A549 (cell line): Measurements from ENCODE around the gene PKNOX1. TPM values are rescaled to one million over a fixed set of nuclear protein-coding genes. Genes with fewer than 3 reads are reported as not detected.

Experiments used
- ATAC-seq, 2 experiments: fragments of 200-7000 bp in 1 of 2; fragments of >200 bp in 1 of 2; cut with Nextera tagmentation in 1 of 2; cut with Tn5 transposase in 1 of 2; 3 replicates each; pipeline versions ENCODE4 v1.8.0 to v1.9.1; 2018 to 2020; ENCODE audit warnings: mild to moderate bottlenecking in 1 of 2, moderate library complexity in 1 of 2
- CTCF ChIA-PET: fragments of 300-600 bp; sonication (Branson Sonifier 250); formaldehyde crosslinking; extraction: SDS; loops from one replicate; lab custom pipeline; 2021; ENCODE audit warnings: antibody characterized with exemption, inconsistent platforms; lab: Yijun Ruan, JAX
- POLR2A ChIA-PET: fragments of 350-600 bp; formaldehyde crosslinking; extraction: SDS; loops from one replicate; lab custom pipeline; 2021; ENCODE audit warnings: antibody characterized with exemption, inconsistent platforms; lab: Yijun Ruan, JAX
- DNase-seq, 2 experiments: peaks; one replicate each; pipeline versions ENCODE4 v3.0.0 to v3.0.0-alpha.2; 2011 to 2016; ENCODE audit warnings: low read depth in 1 of 2, low spot score in 1 of 2
- FAIRE-seq: peaks from 2 replicates; lab custom pipeline; 2011; peaks lifted over from hg19 to GRCh38; lab: Jason Lieb, UNC
- H3K27ac ChIP-seq, 2 experiments: fragments of >200 bp; sonication (Bioruptor Twin); formaldehyde crosslinking; 3 replicates each; pipeline ENCODE4 v1.5.1; 2016 to 2017
- H3K4me1 ChIP-seq: fragments of >200 bp; sonication (Bioruptor Twin); formaldehyde crosslinking; 3 replicates; pipeline ENCODE4 v1.6.1; 2016
- H3K4me2 ChIP-seq: fragments of >200 bp; sonication (Bioruptor Twin); formaldehyde crosslinking; 3 replicates; pipeline ENCODE4 v1.6.1; 2016
- H3K4me3 ChIP-seq: fragments of >200 bp; sonication (Bioruptor Twin); formaldehyde crosslinking; 3 replicates; pipeline ENCODE4 v1.5.1; 2016
- H3K9me3 ChIP-seq: fragments of >200 bp; sonication (Bioruptor Twin); formaldehyde crosslinking; 3 replicates; pipeline ENCODE4 v1.6.1; 2016
- BHLHE40 ChIP-seq: IDR thresholded peaks from 2 replicates; pipeline ENCODE4 v1.6.1; 2012; ENCODE audit warnings: low read depth, low read length, inconsistent platforms
- CEBPB ChIP-seq, 2 experiments: fragments of >200 bp in 1 of 2; sonication (Bioruptor Twin) in 1 of 2; formaldehyde crosslinking in 1 of 2; IDR thresholded peaks; 2 replicates each; pipeline ENCODE4 v1.6.1; 2012 to 2016
- E2F6 ChIP-seq: IDR thresholded peaks from 2 replicates; pipeline ENCODE4 v1.6.1; 2012; ENCODE audit warnings: low read depth, borderline replicate concordance
- ESRRA ChIP-seq: fragments of 150-350 bp; IDR thresholded peaks from 2 replicates; pipeline ENCODE4 v1.6.1; 2014; ENCODE audit warnings: mild to moderate bottlenecking, low read length, borderline replicate concordance
- FOSB ChIP-seq: fragments of 250-450 bp; sonication (Bioruptor Pico); IDR thresholded peaks from 2 replicates; pipeline ENCODE4 v1.5.0; 2020; ENCODE audit warnings: mild to moderate bottlenecking, moderate library complexity
- FOSL2 ChIP-seq, 2 experiments: fragments of 450-650 bp in 1 of 2; fragments of >200 bp in 1 of 2; sonication (Bioruptor Twin) in 1 of 2; formaldehyde crosslinking; IDR thresholded peaks; 2 replicates each; pipeline versions ENCODE4 v1.5.0 to v1.6.1; 2016 to 2020; ENCODE audit warnings: mild to moderate bottlenecking in 1 of 2, moderate library complexity in 1 of 2
- FOXS1 ChIP-seq: fragments of 250-450 bp; sonication (Bioruptor Pico); IDR thresholded peaks from 2 replicates; pipeline ENCODE4 v1.5.0; 2020; ENCODE audit warnings: mild to moderate bottlenecking, moderate library complexity
- GATA3 ChIP-seq: IDR thresholded peaks from 2 replicates; pipeline ENCODE4 v1.6.1; 2012; ENCODE audit warnings: borderline replicate concordance
- HEYL ChIP-seq: fragments of 250-450 bp; sonication (Bioruptor Pico); IDR thresholded peaks from 2 replicates; pipeline ENCODE4 v1.8.0; 2021; ENCODE audit warnings: mild to moderate bottlenecking, moderate library complexity
- HOXA7 ChIP-seq: fragments of 250-450 bp; sonication (Bioruptor Pico); IDR thresholded peaks from 2 replicates; pipeline ENCODE4 v1.5.0; 2020; ENCODE audit warnings: mild to moderate bottlenecking, moderate library complexity
- JUNB ChIP-seq: fragments of >200 bp; sonication (Bioruptor Twin); formaldehyde crosslinking; IDR thresholded peaks from 2 replicates; pipeline ENCODE4 v1.6.1; 2016
- KDM5A ChIP-seq: fragments of 200-600 bp; sonication (generic); IDR thresholded peaks from 2 replicates; pipeline ENCODE4 v1.6.1; 2016; ENCODE audit warnings: antibody characterized with exemption, mild to moderate bottlenecking
- MAFK ChIP-seq: fragments of 450-650 bp; IDR thresholded peaks from 2 replicates; pipeline ENCODE4 v1.6.1; 2014; ENCODE audit not compliant: partially characterized antibody
- MAZ ChIP-seq: fragments of 150-350 bp; IDR thresholded peaks from 2 replicates; pipeline ENCODE4 v1.6.1; 2014; ENCODE audit warnings: antibody characterized with exemption, low read depth, low read length, borderline replicate concordance
- NPAS2 ChIP-seq: fragments of 250-450 bp; sonication (Bioruptor Pico); IDR thresholded peaks from 2 replicates; pipeline ENCODE4 v1.8.0; 2022; ENCODE audit warnings: mild to moderate bottlenecking, moderate library complexity, borderline replicate concordance
- POLR2A ChIP-seq: IDR thresholded peaks from 2 replicates; pipeline ENCODE4 v1.6.1; 2012; ENCODE audit warnings: mild to moderate bottlenecking, low read length
- RARB ChIP-seq: fragments of 250-450 bp; sonication (Bioruptor Pico); IDR thresholded peaks from 2 replicates; pipeline ENCODE4 v1.8.0; 2021; ENCODE audit warnings: mild to moderate bottlenecking, moderate library complexity
- RCOR1 ChIP-seq: fragments of 150-350 bp; IDR thresholded peaks from 2 replicates; pipeline ENCODE4 v1.6.1; 2014; ENCODE audit warnings: antibody characterized with exemption, low read length, low read depth
- RNF2 ChIP-seq: fragments of 200-600 bp; sonication (generic); IDR thresholded peaks from 2 replicates; pipeline ENCODE4 v1.6.1; 2016; ENCODE audit warnings: low read depth, mild to moderate bottlenecking, antibody characterized with exemption, moderate library complexity, borderline replicate concordance
- TFCP2L1 ChIP-seq: fragments of 250-450 bp; sonication (Bioruptor Pico); IDR thresholded peaks from 2 replicates; pipeline ENCODE4 v1.5.0; 2021; ENCODE audit warnings: mild to moderate bottlenecking
- ZFP36 ChIP-seq: fragments of 450-650 bp; IDR thresholded peaks from 2 replicates; pipeline ENCODE4 v1.6.1; 2014; ENCODE audit warnings: borderline replicate concordance; ENCODE audit not compliant: partially characterized antibody
- ZNF302 ChIP-seq: fragments of 250-450 bp; sonication (Bioruptor Pico); IDR thresholded peaks from 2 replicates; pipeline ENCODE4 v1.9.0; 2021; ENCODE audit warnings: inconsistent platforms, mild to moderate bottlenecking, moderate library complexity
- whole genome bisulfite sequencing: methylation state at CpG from one replicate; pipeline ENCODE4 v1.1.6; 2017; ENCODE audit errors: missing lambda C conversion rate; 5-methylcytosine and 5-hydroxymethylcytosine counted together
- polyA plus RNA-seq, 4 experiments: library from polyadenylated mRNA; depleted of rRNA in 3 of 4; stranded (reverse); fragments of >200 nt; fragmentation: RNase III in 1 of 4; extraction: RNeasy Plus Mini Kit Qiagen cat#74134 plus additional on column Dnase treatment in 1 of 4; gene quantifications; 2 replicates in 3 of 4; 3 replicates in 1 of 4; pipeline ENCODE4 v1.2.3, GENCODE V29; 2011 to 2017
- TF ChIP-seq, protein P1 (sequence below): fragments of >200 bp; sonication (Bioruptor Twin); formaldehyde crosslinking; IDR thresholded peaks from 3 replicates; pipeline ENCODE4 v1.5.1; 2016
- TF ChIP-seq, protein P2 (sequence below): fragments of >200 bp; sonication (Bioruptor Twin); formaldehyde crosslinking; IDR thresholded peaks from 2 replicates; pipeline ENCODE4 v1.6.1; 2016

The PKNOX1 gene
- polyA plus RNA-seq, 2 of the 4 experiments (the other 2 are of a cell fraction) = 3.9 to 16.3 TPM

- WGBS = 75% methylated on average over 10 of the region's 10 CpGs
- DNase-seq = no peak
- no peak for FAIRE-seq
- H3K4me1 ChIP-seq = peaks cover 9% of the 10 kb centered on the region; the same call in 2 of the 3 replicates
- POLR2A ChIA-PET = no interaction called here
- no peak overlapping the region for H3K27ac ChIP-seq
- peak in 1 of 2 experiments; percentile 39; a peak in 1 of 6 replicates for ATAC-seq
- CTCF ChIA-PET = interaction anchor here (1.1 to 1.3 kb wide), 2 partner anchors 7 to 11 kb away, joined by 3 read pairs; no protein-coding TSS in a partner anchor
- no peak for TF ChIP-seq E2F6
- TF ChIP-seq CEBPB (IDR thresholded peaks at IDR 0.05) = no peak
- TF ChIP-seq FOSB (CRISPR knock-in tag) = no peak
- TF ChIP-seq JUNB = no peak
- TF ChIP-seq RCOR1 = no peak
- no peak for TF ChIP-seq RNF2
- TF ChIP-seq POLR2A = no peak
- no peak for TF ChIP-seq FOXS1 (CRISPR knock-in tag)
- TF ChIP-seq MAFK = no peak
- no peak for TF ChIP-seq BHLHE40
- no peak for TF ChIP-seq ZNF302 (CRISPR knock-in tag)
- no peak for TF ChIP-seq NPAS2
- TF ChIP-seq, protein P1, sequence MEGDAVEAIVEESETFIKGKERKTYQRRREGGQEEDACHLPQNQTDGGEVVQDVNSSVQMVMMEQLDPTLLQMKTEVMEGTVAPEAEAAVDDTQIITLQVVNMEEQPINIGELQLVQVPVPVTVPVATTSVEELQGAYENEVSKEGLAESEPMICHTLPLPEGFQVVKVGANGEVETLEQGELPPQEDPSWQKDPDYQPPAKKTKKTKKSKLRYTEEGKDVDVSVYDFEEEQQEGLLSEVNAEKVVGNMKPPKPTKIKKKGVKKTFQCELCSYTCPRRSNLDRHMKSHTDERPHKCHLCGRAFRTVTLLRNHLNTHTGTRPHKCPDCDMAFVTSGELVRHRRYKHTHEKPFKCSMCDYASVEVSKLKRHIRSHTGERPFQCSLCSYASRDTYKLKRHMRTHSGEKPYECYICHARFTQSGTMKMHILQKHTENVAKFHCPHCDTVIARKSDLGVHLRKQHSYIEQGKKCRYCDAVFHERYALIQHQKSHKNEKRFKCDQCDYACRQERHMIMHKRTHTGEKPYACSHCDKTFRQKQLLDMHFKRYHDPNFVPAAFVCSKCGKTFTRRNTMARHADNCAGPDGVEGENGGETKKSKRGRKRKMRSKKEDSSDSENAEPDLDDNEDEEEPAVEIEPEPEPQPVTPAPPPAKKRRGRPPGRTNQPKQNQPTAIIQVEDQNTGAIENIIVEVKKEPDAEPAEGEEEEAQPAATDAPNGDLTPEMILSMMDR = no peak
- TF ChIP-seq TFCP2L1 (CRISPR knock-in tag) = no peak
- no peak for TF ChIP-seq ZFP36
- no peak for TF ChIP-seq HOXA7 (CRISPR knock-in tag)
- H3K4me3 ChIP-seq = no peak overlapping the region
- no peak overlapping the region for H3K4me2 ChIP-seq
- H3K9me3 ChIP-seq = no peaks in the 10 kb centered on the region
Measured at GRCh38 chr21:42980312-42981213, 6.2 kb downstream of the PKNOX1 start.

DNA sequence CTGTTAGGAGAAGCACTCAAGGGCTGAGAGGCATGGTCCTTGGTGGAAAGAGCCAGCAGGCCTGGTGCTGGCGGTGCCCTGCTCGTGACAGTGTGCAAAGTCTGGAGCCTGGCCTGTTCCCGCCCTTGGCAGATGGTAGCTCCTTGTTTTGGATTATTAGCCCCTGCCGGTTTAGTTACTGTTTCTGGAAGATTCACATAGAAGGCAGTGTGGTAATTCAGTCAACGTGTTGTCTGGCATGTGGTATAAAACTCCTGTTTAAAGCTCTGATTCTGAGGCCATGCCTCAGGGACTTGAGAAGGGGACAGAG lies 6.8 kb downstream of the PKNOX1 start:
- ATAC-seq (no peak), FAIRE-seq (no peak), DNase-seq (no peak)
- Histone ChIP-seq H3K27ac (no peak overlapping the region), H3K4me2 (no peak overlapping the region), H3K4me1 (peaks cover 9% of the 10 kb centered on the region), H3K9me3 (no peaks in the 10 kb centered on the region), H3K4me3 (no peak overlapping the region)
- TF ChIP-seq ZNF302 (CRISPR knock-in tag) = no peak
- 86% methylated on average over 5 of the region's 5 CpGs for WGBS
- ChIA-PET CTCF (interaction anchor here (1.1 kb wide), 1 partner anchor 11 kb away, joined by 3 read pairs; no protein-coding TSS in a partner anchor), POLR2A (no interaction called here)

DNA sequence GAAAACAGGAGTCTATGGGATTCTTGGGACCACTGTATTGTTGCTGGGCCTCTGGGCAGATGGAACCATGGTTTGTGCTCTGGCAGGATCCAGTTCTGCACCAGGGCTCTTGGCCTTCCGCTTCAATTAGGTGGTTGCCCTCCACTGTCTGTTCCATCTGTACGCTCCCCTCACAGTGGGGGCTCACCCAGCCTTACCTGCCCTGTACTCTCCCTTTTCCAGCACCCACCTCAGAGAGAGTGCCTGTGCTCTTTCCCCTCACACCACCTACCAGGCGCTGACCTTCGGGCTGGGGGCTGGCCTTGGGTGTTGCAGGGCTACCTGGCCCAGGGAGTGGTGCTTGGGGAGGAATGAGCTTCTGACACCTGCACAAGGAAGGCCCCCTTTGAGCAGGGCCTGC lies 7.5 kb downstream of the PKNOX1 start:
- no peaks in the 10 kb centered on the region for H3K9me3 ChIP-seq
- ChIA-PET POLR2A (no interaction called here), CTCF (no interaction called here)
- DNase-seq (no peak), ATAC-seq (no peak), FAIRE-seq (no peak)
- WGBS = 100% methylated on average over 4 of the region's 4 CpGs
- H3K4me3 ChIP-seq = no peak overlapping the region
- TF ChIP-seq GATA3 (no peak), ESRRA (no peak), MAZ (no peak), HEYL (CRISPR knock-in tag) (no peak), RARB (no peak), KDM5A (no peak), FOSL2 (IDR thresholded peaks at IDR 0.05) (no peak), FOSL2 (CRISPR knock-in tag; IDR thresholded peaks at IDR 0.05) (no peak)
- TF ChIP-seq, protein P2, sequence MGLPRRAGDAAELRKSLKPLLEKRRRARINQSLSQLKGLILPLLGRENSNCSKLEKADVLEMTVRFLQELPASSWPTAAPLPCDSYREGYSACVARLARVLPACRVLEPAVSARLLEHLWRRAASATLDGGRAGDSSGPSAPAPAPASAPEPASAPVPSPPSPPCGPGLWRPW = no peak
- H3K4me1 ChIP-seq = peaks cover 9% of the 10 kb centered on the region
- H3K27ac ChIP-seq = no peak overlapping the region
- no peak overlapping the region for H3K4me2 ChIP-seq
